GM12865 (cell line): ENCODE measurements around the gene KATNAL1.

Source experiments
- DNase-seq: peaks from one replicate; pipeline ENCODE4 v3.0.0; 2010; ENCODE audit warnings: low read depth
- H3K4me3 ChIP-seq: 2 replicates; pipeline ENCODE4 v1.5.1; 2011; ENCODE audit warnings: mild to moderate bottlenecking, low read depth, low read length, control low read depth
- TF ChIP-seq, protein P1 (sequence below): IDR thresholded peaks from 2 replicates; pipeline ENCODE4 v1.5.1; 2011; ENCODE audit warnings: low read length, control low read depth, low read depth, inconsistent platforms; ENCODE audit not compliant: insufficient read depth; ENCODE audit errors: missing control alignments

Gene KATNAL1

DNA sequence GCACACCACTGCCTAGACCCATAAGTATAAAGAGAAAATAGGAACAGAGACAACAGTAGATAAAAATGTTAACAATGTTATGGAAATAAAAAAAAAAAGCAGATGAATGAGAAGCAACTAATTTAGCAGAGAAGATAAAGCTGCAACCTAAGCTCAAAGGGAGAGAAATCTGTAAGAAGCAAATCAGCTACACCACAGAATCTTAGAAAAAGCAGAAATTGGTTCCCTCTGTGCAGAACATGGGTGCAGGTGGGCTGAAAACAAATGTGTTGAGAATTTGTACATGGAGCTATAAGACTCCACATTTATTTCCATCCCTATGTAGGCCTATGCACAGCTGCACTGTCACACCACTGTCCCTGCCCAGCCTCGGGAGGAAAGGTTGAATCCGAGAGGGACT is 44.8 kb upstream of the KATNAL1 start:
- no peak for DNase-seq
- H3K4me3 ChIP-seq: no peak overlapping the region
- TF ChIP-seq, protein P1, sequence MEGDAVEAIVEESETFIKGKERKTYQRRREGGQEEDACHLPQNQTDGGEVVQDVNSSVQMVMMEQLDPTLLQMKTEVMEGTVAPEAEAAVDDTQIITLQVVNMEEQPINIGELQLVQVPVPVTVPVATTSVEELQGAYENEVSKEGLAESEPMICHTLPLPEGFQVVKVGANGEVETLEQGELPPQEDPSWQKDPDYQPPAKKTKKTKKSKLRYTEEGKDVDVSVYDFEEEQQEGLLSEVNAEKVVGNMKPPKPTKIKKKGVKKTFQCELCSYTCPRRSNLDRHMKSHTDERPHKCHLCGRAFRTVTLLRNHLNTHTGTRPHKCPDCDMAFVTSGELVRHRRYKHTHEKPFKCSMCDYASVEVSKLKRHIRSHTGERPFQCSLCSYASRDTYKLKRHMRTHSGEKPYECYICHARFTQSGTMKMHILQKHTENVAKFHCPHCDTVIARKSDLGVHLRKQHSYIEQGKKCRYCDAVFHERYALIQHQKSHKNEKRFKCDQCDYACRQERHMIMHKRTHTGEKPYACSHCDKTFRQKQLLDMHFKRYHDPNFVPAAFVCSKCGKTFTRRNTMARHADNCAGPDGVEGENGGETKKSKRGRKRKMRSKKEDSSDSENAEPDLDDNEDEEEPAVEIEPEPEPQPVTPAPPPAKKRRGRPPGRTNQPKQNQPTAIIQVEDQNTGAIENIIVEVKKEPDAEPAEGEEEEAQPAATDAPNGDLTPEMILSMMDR: no peak

DNA sequence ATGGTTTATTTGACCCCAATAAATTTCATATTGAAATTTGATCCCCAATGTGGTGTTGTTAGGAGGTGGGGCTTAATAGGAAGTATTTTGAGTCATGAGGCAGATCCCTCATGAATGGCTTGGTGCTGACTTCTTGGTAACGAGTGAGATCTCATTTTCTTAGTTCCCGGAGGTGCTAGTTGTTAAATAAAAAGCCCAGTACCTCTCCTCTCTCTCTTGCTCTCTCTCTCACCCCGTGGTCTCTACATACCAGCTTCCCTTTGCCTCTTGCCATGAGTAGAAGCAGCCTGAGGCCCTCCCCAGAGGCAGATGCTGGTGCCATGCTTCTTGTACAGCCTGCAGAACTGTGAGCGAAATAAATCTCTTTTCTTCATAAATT is 39.4 kb upstream of the KATNAL1 start:
- peak; percentile 26 for DNase-seq
- TF ChIP-seq, protein P1: no peak
- no peak overlapping the region for H3K4me3 ChIP-seq

DNA sequence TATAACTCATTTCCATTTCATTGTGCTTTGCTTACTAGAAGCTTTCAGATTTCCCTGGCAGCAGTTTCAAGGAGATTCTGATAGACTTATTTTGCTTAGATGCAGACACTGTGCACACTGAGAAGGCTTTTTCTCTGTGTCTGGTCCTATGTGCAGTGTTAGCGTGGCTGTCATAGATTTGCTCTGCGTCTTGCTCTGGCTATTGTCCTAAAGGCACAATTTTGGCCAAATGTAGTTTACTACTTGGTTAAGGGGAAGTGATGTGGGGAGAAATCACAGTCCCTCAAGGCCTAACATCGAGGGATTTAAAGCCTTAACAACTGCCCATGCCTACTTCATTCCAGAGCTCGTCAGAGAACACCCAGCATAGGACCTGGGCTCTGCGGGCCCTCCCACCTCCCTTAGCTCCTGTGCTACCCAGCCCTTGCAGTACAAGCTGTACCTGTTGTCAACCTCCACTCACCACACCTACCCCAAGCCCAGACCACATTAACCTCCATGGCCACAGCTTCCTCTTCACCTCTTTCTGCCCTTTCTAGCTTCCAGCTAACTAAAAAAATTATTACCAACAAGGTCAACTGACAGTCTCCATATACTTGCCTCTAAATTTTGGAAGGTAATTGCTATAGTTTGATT is 38.9 kb upstream of the KATNAL1 start:
- TF ChIP-seq, protein P1: no peak
- H3K4me3 ChIP-seq: no peak overlapping the region
- DNase-seq: peak; percentile 79

DNA sequence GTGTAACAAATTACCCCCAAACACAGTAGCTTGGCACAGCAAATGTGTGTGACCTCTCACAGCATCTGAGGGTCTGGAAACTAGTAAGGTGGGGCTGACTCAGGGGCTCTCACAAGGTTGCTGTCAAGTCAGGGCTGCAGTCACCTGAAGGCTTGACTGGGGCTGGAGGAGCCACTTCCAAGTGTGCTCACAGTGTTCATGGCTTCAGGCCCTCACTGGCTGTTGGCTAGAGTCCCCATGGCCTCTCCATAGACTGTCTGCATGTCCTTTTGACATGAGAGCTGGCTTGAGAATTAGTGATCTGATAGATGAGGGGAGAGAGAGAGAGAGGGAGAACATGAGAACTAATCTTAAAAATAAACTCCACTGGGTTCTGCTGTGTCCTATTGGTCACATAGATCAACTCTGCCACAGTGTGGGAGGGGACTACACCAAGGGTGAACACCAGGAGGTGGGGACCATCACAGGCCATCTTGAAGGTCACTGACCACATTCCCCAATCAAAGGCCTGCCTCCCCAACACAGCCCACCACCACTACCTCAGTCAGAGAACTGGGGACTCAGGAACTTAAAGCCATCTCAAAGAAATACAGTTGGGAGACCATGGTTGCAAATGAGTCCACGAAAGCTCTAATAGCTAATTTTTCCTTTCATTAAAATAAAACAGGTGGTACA is 38.2 kb upstream of the KATNAL1 start:
- TF ChIP-seq, protein P1: no peak
- no peak for DNase-seq

DNA sequence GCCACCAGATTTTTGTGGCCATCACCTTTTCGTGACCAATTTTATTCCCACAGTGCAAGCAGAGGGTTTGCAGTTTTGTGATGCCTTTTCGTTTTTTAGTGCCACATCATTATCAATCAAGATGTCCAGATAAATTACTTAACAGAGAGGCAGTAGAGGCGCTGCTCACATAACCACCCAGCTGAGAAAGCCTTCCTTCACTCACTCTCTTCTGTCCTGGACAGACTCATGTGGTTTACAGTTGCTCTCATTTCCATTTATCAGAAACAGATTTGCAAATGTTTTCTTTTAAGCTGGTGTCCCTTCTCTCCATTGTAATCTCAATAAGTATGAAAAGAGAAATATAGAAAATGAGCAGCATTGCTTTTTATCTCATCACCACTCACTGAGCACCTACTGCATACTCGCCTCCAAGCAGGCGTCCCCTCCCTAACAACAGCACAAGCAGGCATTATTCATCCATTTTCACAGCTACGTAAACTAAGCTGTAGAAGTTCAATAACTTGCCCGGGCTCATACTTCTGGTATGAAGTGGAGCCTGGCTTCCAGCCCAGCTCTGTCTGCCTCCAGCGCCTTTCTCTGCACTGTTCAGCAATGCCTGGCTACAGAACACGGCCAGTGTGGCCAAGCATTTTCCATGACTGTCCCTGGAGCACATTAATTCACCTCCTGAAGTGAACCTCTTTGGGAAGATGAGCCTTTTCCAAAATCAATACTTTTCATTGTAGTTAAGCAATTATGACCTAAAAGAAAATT is 34.6 kb upstream of the KATNAL1 start:
- no peak overlapping the region for H3K4me3 ChIP-seq
- no peak for DNase-seq
- TF ChIP-seq, protein P1: no peak

More for the DNA sequence above, 38.2 kb upstream of the KATNAL1 start:
- H3K4me3 ChIP-seq: no peak overlapping the region

DNA sequence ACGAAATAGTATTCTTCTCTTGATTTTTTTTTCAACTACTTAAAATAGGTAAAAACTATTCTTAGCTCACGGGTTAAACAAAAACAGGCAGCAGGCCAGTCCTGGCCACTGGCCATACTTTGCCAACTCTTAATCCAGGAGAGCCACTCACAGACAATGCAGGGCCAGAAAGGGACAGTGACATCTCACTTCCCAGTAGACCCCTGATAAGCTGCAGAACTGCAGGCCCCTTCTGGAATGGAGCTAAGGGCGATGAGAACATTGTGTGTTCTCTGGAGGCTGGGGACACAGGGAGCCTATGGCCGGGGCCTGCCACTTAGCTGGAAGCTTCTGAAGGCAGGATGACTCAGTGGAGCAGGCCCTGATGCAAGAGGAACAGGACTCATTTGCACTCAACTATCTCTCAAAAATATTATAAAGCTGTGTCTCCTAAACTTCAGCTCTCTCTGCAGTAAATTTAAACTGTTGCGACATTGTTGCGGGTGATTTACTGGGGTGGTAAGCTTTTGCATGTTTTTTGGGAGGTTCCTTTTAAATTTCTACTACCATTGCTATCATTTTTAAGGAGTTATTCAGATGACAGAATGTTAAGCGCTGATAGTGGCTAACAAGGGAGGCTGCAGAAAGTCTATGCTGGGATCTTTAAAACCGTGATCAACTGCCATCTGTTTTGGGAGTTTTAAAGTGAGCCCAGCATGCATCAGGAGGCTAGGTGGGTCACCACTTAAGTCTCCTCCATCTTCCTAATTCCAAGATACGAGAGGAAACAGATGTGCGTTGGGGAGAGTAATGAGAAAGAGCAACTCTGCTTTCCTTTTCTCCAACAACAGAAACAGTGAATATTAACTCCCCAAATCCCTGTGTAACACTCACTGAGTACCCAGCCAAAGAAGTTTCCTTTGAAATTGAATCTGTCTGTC is 33.2 kb upstream of the KATNAL1 start:
- no peak for DNase-seq
- TF ChIP-seq, protein P1: no peak
- no peak overlapping the region for H3K4me3 ChIP-seq
